Neuronal stem cell (in vitro differentiated cells): ENCODE measurements around the gene CDK5. TPM values are rescaled to one million over a fixed set of nuclear protein-coding genes. Genes with fewer than 3 reads are reported as not detected.
A peak's percentile ranks its signal among the peaks of the same experiment; 100 is the strongest.

ENCODE experiments used
- DNase-seq: peaks from one replicate; pipeline ENCODE4 v3.0.0-alpha.2; 2013; ENCODE audit warnings: low spot score
- H2AFZ ChIP-seq: one replicate; pipeline ENCODE4 v1.6.1; 2013; ENCODE audit warnings: mild to moderate bottlenecking, low read length, inconsistent platforms
- H2AK5ac ChIP-seq: 2 replicates; pipeline ENCODE4 v1.6.1; 2013; ENCODE audit warnings: low read depth, mild to moderate bottlenecking, inconsistent platforms, low read length, moderate library complexity, mixed read lengths
- H2BK120ac ChIP-seq: 2 replicates; pipeline ENCODE4 v1.6.1; 2013; ENCODE audit warnings: low read depth, mild to moderate bottlenecking, inconsistent platforms, low read length, moderate library complexity, mixed read lengths
- H2BK12ac ChIP-seq: one replicate; pipeline ENCODE4 v1.6.1; 2013; ENCODE audit warnings: low read length, inconsistent platforms
- H2BK15ac ChIP-seq: 2 replicates; pipeline ENCODE4 v1.6.1; 2013; ENCODE audit warnings: mild to moderate bottlenecking, low read length, inconsistent platforms, mixed read lengths
- H2BK5ac ChIP-seq: one replicate; pipeline ENCODE4 v1.6.1; 2013; ENCODE audit warnings: inconsistent platforms, mild to moderate bottlenecking, low read length, moderate library complexity
- H3K14ac ChIP-seq: one replicate; pipeline ENCODE4 v1.6.1; 2013; ENCODE audit warnings: low read length, inconsistent platforms
- H3K18ac ChIP-seq: 2 replicates; pipeline ENCODE4 v1.6.1; 2013; ENCODE audit warnings: low read length, inconsistent platforms
- H3K23ac ChIP-seq: 2 replicates; pipeline ENCODE4 v1.6.1; 2013; ENCODE audit warnings: low read depth, mild to moderate bottlenecking, mixed read lengths, low read length, inconsistent platforms; ENCODE audit not compliant: poor library complexity
- H3K27ac ChIP-seq: replicated peaks from 3 replicates; pipeline ENCODE4 v1.5.1; 2013; ENCODE audit warnings: low read length, inconsistent platforms
- H3K27me3 ChIP-seq, 3 experiments: 2 replicates each; pipeline ENCODE4 v1.6.1; 2013; ENCODE audit warnings: low read length in 3 of 3, mild to moderate bottlenecking in 2 of 3, inconsistent platforms in 1 of 3, low read depth in 1 of 3, mixed read lengths in 1 of 3, moderate library complexity in 1 of 3; ENCODE audit not compliant: control insufficient read depth in 3 of 3, insufficient read depth in 3 of 3
- H3K36me3 ChIP-seq, 2 donors: replicated peaks in 1 of 2; 2 replicates each; pipeline ENCODE4 v1.6.1; 2013; ENCODE audit warnings: low read length in 2 of 2; ENCODE audit not compliant: control insufficient read depth in 2 of 2, insufficient read depth in 2 of 2
- H3K4ac ChIP-seq: 2 replicates; pipeline ENCODE4 v1.6.1; 2013; ENCODE audit warnings: inconsistent platforms, mild to moderate bottlenecking, low read length, moderate library complexity
- H3K4me1 ChIP-seq, 2 donors: 1 replicate in 1 of 2; 2 replicates in 1 of 2; pipeline ENCODE4 v1.6.1; 2013; ENCODE audit warnings: low read length in 2 of 2, low read depth in 1 of 2; ENCODE audit not compliant: control insufficient read depth in 2 of 2, insufficient read depth in 1 of 2
- H3K4me2 ChIP-seq: one replicate; pipeline ENCODE4 v1.6.1; 2013; ENCODE audit warnings: mild to moderate bottlenecking, low read length, inconsistent platforms; ENCODE audit not compliant: insufficient read depth, poor library complexity, severe bottlenecking
- H3K4me3 ChIP-seq, 2 donors: 2 replicates each; pipeline ENCODE4 v1.5.1; 2013; ENCODE audit warnings: low read length in 2 of 2, mild to moderate bottlenecking in 2 of 2, inconsistent platforms in 1 of 2, moderate library complexity in 1 of 2
- H3K79me1 ChIP-seq: one replicate; pipeline ENCODE4 v1.6.1; 2013; ENCODE audit warnings: low read depth, mild to moderate bottlenecking, inconsistent platforms, low read length, moderate library complexity
- H3K9ac ChIP-seq: one replicate; pipeline ENCODE4 v1.6.1; 2013; ENCODE audit warnings: mild to moderate bottlenecking, low read depth, low read length, inconsistent platforms; ENCODE audit not compliant: poor library complexity
- H3K9me3 ChIP-seq, 2 donors: replicated peaks in 1 of 2; 2 replicates each; pipeline versions ENCODE3 to v1.6.1; 2013; ENCODE audit warnings: low read length in 2 of 2, mild to moderate bottlenecking in 2 of 2, inconsistent platforms in 1 of 2, low read depth in 1 of 2, mixed read lengths in 1 of 2, moderate library complexity in 1 of 2; ENCODE audit not compliant: control insufficient read depth in 2 of 2, insufficient read depth in 1 of 2
- H4K8ac ChIP-seq: one replicate; pipeline ENCODE4 v1.6.1; 2013; ENCODE audit warnings: low read depth, mild to moderate bottlenecking, inconsistent platforms, low read length, moderate library complexity
- H4K91ac ChIP-seq: one replicate; pipeline ENCODE4 v1.6.1; 2013; ENCODE audit warnings: low read length, low read depth, mild to moderate bottlenecking, inconsistent platforms; ENCODE audit not compliant: poor library complexity
- WGBS, 2 donors: extraction: QIAGEN DNeasy Blood & Tissue Kit; methylation state at CpG; one replicate each; pipeline ENCODE4 v1.1.7; 2013; ENCODE audit warnings: missing lambda C conversion rate in 2 of 2, mixed read lengths in 1 of 2; ENCODE audit not compliant: insufficient read length in 2 of 2, insufficient replicate concordance in 1 of 2; ENCODE audit errors: extremely low coverage in 2 of 2; 5-methylcytosine and 5-hydroxymethylcytosine counted together
- polyA plus RNA-seq, 2 experiments: library from polyadenylated mRNA; stranded (reverse); fragments of 200-250 nt; gene quantifications; one replicate each; pipeline ENCODE4 v1.2.3, GENCODE V29; 2013

The CDK5 gene
- 14.1 TPM for polyA plus RNA-seq (2013, experiment 1 of 2)
- 13.9 TPM for polyA plus RNA-seq (2013, experiment 2 of 2)

- Histone ChIP-seq H3K4me2 (peak within 1 kb of the TSS; percentile 72), H3K27me3 (peaks cover 0 to 30% (median 0%) of the 10 kb centered on the region in 3 experiments), H3K14ac (no peak within 1 kb of the TSS), H3K18ac (peak within 1 kb of the TSS; percentile 66), H4K91ac (no peak within 1 kb of the TSS), H3K4me1 (peaks cover 25 to 34% of the 10 kb centered on the region in 2 donors), H3K23ac (peak within 1 kb of the TSS; percentile 15), H3K9me3 (peaks cover 0 to 1% of the 10 kb centered on the region in 2 donors), H3K27ac (peak within 1 kb of the TSS; percentile 57), H2BK12ac (no peak within 1 kb of the TSS), H2BK15ac (no peak within 1 kb of the TSS), H2AK5ac (no peak within 1 kb of the TSS), H3K4ac (no peak within 1 kb of the TSS), H2BK120ac (no peak within 1 kb of the TSS), H3K9ac (peak within 1 kb of the TSS; percentile 71), H3K79me1 (peaks cover 2% of the 10 kb centered on the region), H3K36me3 (peaks cover 2 to 12% of the 10 kb centered on the region in 2 donors), H3K4me3 (peak within 1 kb of the TSS; percentile 61 to 81), H4K8ac (no peak within 1 kb of the TSS), H2BK5ac (no peak within 1 kb of the TSS), H2AFZ (peak within 1 kb of the TSS; percentile 86)
- no CpG with 5 or more reads among the region's 30 CpGs for WGBS, 2 donors
- no peak for DNase-seq
These were observed at the start of gene CDK5 for GRCh38 chr7:151057506-151057988. Gene CDK5 (minus strand): TSS chr7:151057897. CDS start chr7:151057848, 49 bp downstream.

GRCh38 chr7:151104411-151105235, 46.9 kb upstream of the CDK5 start:
- no peak overlapping the region for H2BK5ac ChIP-seq
- H2AK5ac ChIP-seq, result no peak overlapping the region
- H4K8ac ChIP-seq, result no peak overlapping the region
- WGBS, 2 donors, result no CpG with 5 or more reads among the region's 23 CpGs
- H3K27ac ChIP-seq, result no peak overlapping the region
- H3K4me3 ChIP-seq, result no peak overlapping the region
- H3K9me3 ChIP-seq, result no peaks in the 10 kb centered on the region
- no peak overlapping the region for H3K23ac ChIP-seq
- peaks cover 5 to 29% of the 10 kb centered on the region in 2 donors for H3K36me3 ChIP-seq
- no peak overlapping the region for H2BK120ac ChIP-seq
- H3K4me2 ChIP-seq, result no peak overlapping the region
- no peak overlapping the region for H2AFZ ChIP-seq
- H3K27me3 ChIP-seq, result no peaks in the 10 kb centered on the region
- H3K14ac ChIP-seq, result no peak overlapping the region
- peaks cover 4 to 8% of the 10 kb centered on the region in 2 donors for H3K4me1 ChIP-seq
- H4K91ac ChIP-seq, result no peak overlapping the region
- H3K18ac ChIP-seq, result no peak overlapping the region
- no peak overlapping the region for H3K4ac ChIP-seq
- no peak overlapping the region for H2BK15ac ChIP-seq
- no peak overlapping the region for H2BK12ac ChIP-seq
- peaks cover 15% of the 10 kb centered on the region for H3K79me1 ChIP-seq
- no peak for DNase-seq
- H3K9ac ChIP-seq, result no peak overlapping the region

- no peak overlapping the region for H2AFZ ChIP-seq
- peaks cover 4 to 10% of the 10 kb centered on the region in 2 donors for H3K4me1 ChIP-seq
- no peak overlapping the region for H3K9ac ChIP-seq
- no peak overlapping the region for H3K23ac ChIP-seq
- no peaks in the 10 kb centered on the region for H3K27me3 ChIP-seq
- no peak for DNase-seq
- no peak overlapping the region for H2BK5ac ChIP-seq
- peaks cover 5 to 29% of the 10 kb centered on the region in 2 donors for H3K36me3 ChIP-seq
- no peak overlapping the region for H2BK12ac ChIP-seq
- H3K4me3 ChIP-seq, result no peak overlapping the region
- no peaks in the 10 kb centered on the region for H3K9me3 ChIP-seq
- H2BK15ac ChIP-seq, result no peak overlapping the region
- H3K4me2 ChIP-seq, result no peak overlapping the region
- no peak overlapping the region for H3K14ac ChIP-seq
- no peak overlapping the region for H3K18ac ChIP-seq
- H3K4ac ChIP-seq, result no peak overlapping the region
- H4K91ac ChIP-seq, result no peak overlapping the region
- H3K79me1 ChIP-seq, result peaks cover 18% of the 10 kb centered on the region
- no peak overlapping the region for H2AK5ac ChIP-seq
- no peak overlapping the region for H3K27ac ChIP-seq
- no peak overlapping the region for H4K8ac ChIP-seq
- no CpG with 5 or more reads among the region's 12 CpGs for WGBS, 2 donors
- no peak overlapping the region for H2BK120ac ChIP-seq
These were observed 46.3 kb upstream of the CDK5 start for GRCh38 chr7:151103973-151104372.

GRCh38 chr7:151102991-151103390, 45.3 kb upstream of the CDK5 start:
- Histone ChIP-seq H2BK12ac (no peak overlapping the region), H3K4me2 (no peak overlapping the region), H3K4me1 (peaks cover 4 to 10% of the 10 kb centered on the region in 2 donors), H2BK5ac (no peak overlapping the region), H3K18ac (no peak overlapping the region), H3K9me3 (no peaks in the 10 kb centered on the region), H3K14ac (no peak overlapping the region), H3K23ac (no peak overlapping the region), H3K27ac (no peak overlapping the region), H3K79me1 (peaks cover 18% of the 10 kb centered on the region), H3K27me3 (no peaks in the 10 kb centered on the region), H3K9ac (no peak overlapping the region), H2BK120ac (no peak overlapping the region), H4K91ac (no peak overlapping the region), H3K4me3 (no peak overlapping the region), H2AFZ (no peak overlapping the region), H2AK5ac (no peak overlapping the region), H3K4ac (no peak overlapping the region), H2BK15ac (no peak overlapping the region), H4K8ac (no peak overlapping the region), H3K36me3 (peaks cover 5 to 31% of the 10 kb centered on the region in 2 donors)
- DNase-seq, result no peak
- WGBS, 2 donors, result no CpG with 5 or more reads among the region's 3 CpGs
